GM12892 (cell line): ENCODE data around the gene UBR2.

Experiments used
- POLR2A ChIP-seq: IDR thresholded peaks from 2 replicates; pipeline ENCODE4 v1.6.1; 2011; ENCODE audit warnings: low read depth, low read length, control low read depth
- POLR2AphosphoS5 ChIP-seq: IDR thresholded peaks from 2 replicates; pipeline ENCODE4 v1.6.1; 2011; ENCODE audit warnings: low read depth, low read length, control low read depth
- TAF1 ChIP-seq: IDR thresholded peaks from 2 replicates; pipeline ENCODE4 v1.6.1; 2011; ENCODE audit warnings: low read depth, mild to moderate bottlenecking, control low read depth, low read length, borderline replicate concordance

DNA sequence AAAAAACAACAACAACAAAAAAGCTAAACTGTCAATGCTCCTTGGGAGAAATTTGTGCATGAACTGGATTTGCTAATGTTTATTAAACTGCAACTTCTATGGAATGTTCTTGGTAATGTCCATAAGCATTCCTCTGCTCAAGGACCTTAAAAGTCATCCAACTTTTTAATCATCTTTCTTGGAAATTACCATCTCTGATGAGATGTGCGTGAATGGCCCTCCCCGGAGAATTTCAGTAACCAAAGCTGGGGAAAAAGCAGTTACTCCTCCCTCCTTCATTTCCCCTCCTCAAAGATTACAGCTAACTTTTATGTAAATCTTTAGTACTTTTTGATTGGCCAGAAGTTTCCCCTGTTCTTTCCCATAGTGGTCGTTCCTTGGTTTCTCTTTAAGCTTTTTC, 176.9 kb downstream of the UBR2 start:
- TF ChIP-seq POLR2A (no peak), POLR2AphosphoS5 (no peak), TAF1 (no peak)
